ENCODE results near the gene ZNF649.
"Not testable (repeated sequence)": the region's sequence is repeated elsewhere in the genome, so short reads cannot be mapped to it uniquely, and the experiment has no call there.

ZNF649 gene

GRCh38 chr19:51904331-51905165 lies at the start of gene ZNF649:
ZNF649 (minus strand) TSS chr19:51905017; CDS start chr19:51900107, 4,910 bp downstream.
- DNase-seq, result peak; percentile 83

GRCh38 chr19:51948975-51949374 lies 44.2 kb upstream of the ZNF649 start:
- DNase-seq, result no peak

GRCh38 chr19:51946602-51947001 lies 41.8 kb upstream of the ZNF649 start:
- DNase-seq, result no peak

- DNase-seq, result no peak
Measured at GRCh38 chr19:51944798-51945552, 40.2 kb upstream of the ZNF649 start.

- DNase-seq, result no peak
Measured at GRCh38 chr19:51938936-51939335, 34.1 kb upstream of the ZNF649 start.

GRCh38 chr19:51931921-51932320 lies 27.1 kb upstream of the ZNF649 start:
- no peak for DNase-seq

GRCh38 chr19:51927859-51928258 lies 23.0 kb upstream of the ZNF649 start:
- no peak for DNase-seq

- DNase-seq, result peak; percentile 88
Measured at GRCh38 chr19:51926784-51927741, 22.2 kb upstream of the ZNF649 start, which contains the start of gene ZNF613. ZNF613 (plus strand) TSS chr19:51927472; CDS start chr19:51936221, 8,749 bp downstream.

GRCh38 chr19:51926426-51926783 lies 21.6 kb upstream of the ZNF649 start:
- no peak for DNase-seq

- no peak for DNase-seq
Measured at GRCh38 chr19:51921949-51922348, 17.1 kb upstream of the ZNF649 start.

GRCh38 chr19:51919606-51920005 lies 14.8 kb upstream of the ZNF649 start:
- DNase-seq, result no peak

GRCh38 chr19:51916167-51916566 lies 11.3 kb upstream of the ZNF649 start:
- no peak for DNase-seq

GRCh38 chr19:51915324-51915867 lies 10.6 kb upstream of the ZNF649 start:
- no peak for DNase-seq

GRCh38 chr19:51907981-51908380 lies 3.2 kb upstream of the ZNF649 start:
- DNase-seq, result not testable (repeated sequence)

- not testable (repeated sequence) for DNase-seq
Measured at GRCh38 chr19:51906108-51906507, 1.3 kb upstream of the ZNF649 start.

- DNase-seq, result not testable (repeated sequence)
Measured at GRCh38 chr19:51905639-51906038, 822 bp upstream of the ZNF649 start.

- no peak for DNase-seq
Measured at GRCh38 chr19:51905206-51905605, 389 bp upstream of the ZNF649 start.

GRCh38 chr19:51903192-51903591 lies 1.6 kb downstream of the ZNF649 start:
- no peak for DNase-seq

- no peak for DNase-seq
Measured at GRCh38 chr19:51901860-51902259, 3.0 kb downstream of the ZNF649 start.

- DNase-seq, result no peak
Measured at GRCh38 chr19:51891193-51891747, 13.5 kb downstream of the ZNF649 start.

GRCh38 chr19:51889934-51890333 lies 14.9 kb downstream of the ZNF649 start:
- no peak for DNase-seq
